ENCODE data around the gene TMTC1.

TMTC1 gene

GRCh38 chr12:29572938-29573337, 210.8 kb downstream of the TMTC1 start:
- Histone ChIP-seq H3K27me3 (ENCODE audit: control insufficient read depth, insufficient read depth, low read length) (no peaks in the 10 kb centered on the region), H3K9me3 (ENCODE audit: control insufficient read depth, insufficient read depth, low read length) (no peaks in the 10 kb centered on the region), H3K9ac (ENCODE audit: low read depth, low read length) (no peak overlapping the region), H3K4me3 (ENCODE audit: low read depth, low read length) (no peak overlapping the region), H3K36me3 (ENCODE audit: control insufficient read depth, insufficient read depth, low read length) (peaks cover 7% of the 10 kb centered on the region), H3K27ac (ENCODE audit: low read depth, low read length) (no peak overlapping the region), H3K4me1 (ENCODE audit: control insufficient read depth, insufficient read depth, low read length) (no peaks in the 10 kb centered on the region)

GRCh38 chr12:29572464-29572863, 211.3 kb downstream of the TMTC1 start:
- Histone ChIP-seq H3K9me3 (ENCODE audit: control insufficient read depth, insufficient read depth, low read length) (no peaks in the 10 kb centered on the region), H3K4me3 (ENCODE audit: low read depth, low read length) (no peak overlapping the region), H3K4me1 (ENCODE audit: control insufficient read depth, insufficient read depth, low read length) (no peaks in the 10 kb centered on the region), H3K36me3 (ENCODE audit: control insufficient read depth, insufficient read depth, low read length) (peaks cover 7% of the 10 kb centered on the region), H3K27ac (ENCODE audit: low read depth, low read length) (no peak overlapping the region), H3K27me3 (ENCODE audit: control insufficient read depth, insufficient read depth, low read length) (no peaks in the 10 kb centered on the region), H3K9ac (ENCODE audit: low read depth, low read length) (no peak overlapping the region)

GRCh38 chr12:29569132-29569757, 214.5 kb downstream of the TMTC1 start:
- H3K9ac ChIP-seq (ENCODE audit: low read depth, low read length), result no peak overlapping the region
- H3K36me3 ChIP-seq (ENCODE audit: control insufficient read depth, insufficient read depth, low read length), result peaks cover 9% of the 10 kb centered on the region
- H3K9me3 ChIP-seq (ENCODE audit: control insufficient read depth, insufficient read depth, low read length), result no peaks in the 10 kb centered on the region; the same call in 1 of the 2 replicates
- H3K4me1 ChIP-seq (ENCODE audit: control insufficient read depth, insufficient read depth, low read length), result peaks cover 4% of the 10 kb centered on the region
- H3K27me3 ChIP-seq (ENCODE audit: control insufficient read depth, insufficient read depth, low read length), result no peaks in the 10 kb centered on the region
- H3K4me3 ChIP-seq (ENCODE audit: low read depth, low read length), result no peak overlapping the region
- no peak overlapping the region for H3K27ac ChIP-seq (ENCODE audit: low read depth, low read length)

- no peak overlapping the region for H3K4me3 ChIP-seq (ENCODE audit: low read depth, low read length)
- no peaks in the 10 kb centered on the region; the same call in 1 of the 2 replicates for H3K9me3 ChIP-seq (ENCODE audit: control insufficient read depth, insufficient read depth, low read length)
- peaks cover 3% of the 10 kb centered on the region; the same call in 1 of the 2 replicates for H3K36me3 ChIP-seq (ENCODE audit: control insufficient read depth, insufficient read depth, low read length)
- H3K27ac ChIP-seq (ENCODE audit: low read depth, low read length), result no peak overlapping the region
- H3K9ac ChIP-seq (ENCODE audit: low read depth, low read length), result no peak overlapping the region
- H3K4me1 ChIP-seq (ENCODE audit: control insufficient read depth, insufficient read depth, low read length), result peaks cover 4% of the 10 kb centered on the region
- no peaks in the 10 kb centered on the region for H3K27me3 ChIP-seq (ENCODE audit: control insufficient read depth, insufficient read depth, low read length)
Measured at GRCh38 chr12:29566441-29566840, 217.3 kb downstream of the TMTC1 start.

- Histone ChIP-seq H3K4me3 (ENCODE audit: low read depth, low read length) (no peak overlapping the region), H3K9ac (ENCODE audit: low read depth, low read length) (no peak overlapping the region), H3K27ac (ENCODE audit: low read depth, low read length) (no peak overlapping the region), H3K9me3 (ENCODE audit: control insufficient read depth, insufficient read depth, low read length) (no peaks in the 10 kb centered on the region; the same call in 1 of the 2 replicates), H3K36me3 (ENCODE audit: control insufficient read depth, insufficient read depth, low read length) (peaks cover 2% of the 10 kb centered on the region; the same call in 1 of the 2 replicates), H3K27me3 (ENCODE audit: control insufficient read depth, insufficient read depth, low read length) (no peaks in the 10 kb centered on the region), H3K4me1 (ENCODE audit: control insufficient read depth, insufficient read depth, low read length) (peaks cover 4% of the 10 kb centered on the region)
Measured at GRCh38 chr12:29565727-29566126, 218.0 kb downstream of the TMTC1 start.

GRCh38 chr12:29564925-29565324, 218.8 kb downstream of the TMTC1 start:
- H3K27ac ChIP-seq (ENCODE audit: low read depth, low read length), result no peak overlapping the region
- no peak overlapping the region for H3K4me3 ChIP-seq (ENCODE audit: low read depth, low read length)
- H3K4me1 ChIP-seq (ENCODE audit: control insufficient read depth, insufficient read depth, low read length), result peaks cover 7% of the 10 kb centered on the region
- H3K36me3 ChIP-seq (ENCODE audit: control insufficient read depth, insufficient read depth, low read length), result peaks cover 2% of the 10 kb centered on the region; the same call in 1 of the 2 replicates
- H3K9ac ChIP-seq (ENCODE audit: low read depth, low read length), result no peak overlapping the region
- no peaks in the 10 kb centered on the region for H3K27me3 ChIP-seq (ENCODE audit: control insufficient read depth, insufficient read depth, low read length)
- H3K9me3 ChIP-seq (ENCODE audit: control insufficient read depth, insufficient read depth, low read length), result no peaks in the 10 kb centered on the region; the same call in 1 of the 2 replicates

- Histone ChIP-seq H3K9me3 (ENCODE audit: control insufficient read depth, insufficient read depth, low read length) (no peaks in the 10 kb centered on the region; the same call in 1 of the 2 replicates), H3K36me3 (ENCODE audit: control insufficient read depth, insufficient read depth, low read length) (peaks cover 2% of the 10 kb centered on the region; the same call in 1 of the 2 replicates), H3K4me3 (ENCODE audit: low read depth, low read length) (no peak overlapping the region), H3K4me1 (ENCODE audit: control insufficient read depth, insufficient read depth, low read length) (peaks cover 17% of the 10 kb centered on the region), H3K27ac (ENCODE audit: low read depth, low read length) (no peak overlapping the region), H3K9ac (ENCODE audit: low read depth, low read length) (no peak overlapping the region), H3K27me3 (ENCODE audit: control insufficient read depth, insufficient read depth, low read length) (no peaks in the 10 kb centered on the region)
Measured at GRCh38 chr12:29563636-29564035, 220.1 kb downstream of the TMTC1 start.

- Histone ChIP-seq H3K4me1 (ENCODE audit: control insufficient read depth, insufficient read depth, low read length) (peaks cover 17% of the 10 kb centered on the region), H3K36me3 (ENCODE audit: control insufficient read depth, insufficient read depth, low read length) (peaks cover 2% of the 10 kb centered on the region; the same call in 1 of the 2 replicates), H3K9me3 (ENCODE audit: control insufficient read depth, insufficient read depth, low read length) (no peaks in the 10 kb centered on the region; the same call in 1 of the 2 replicates), H3K27ac (ENCODE audit: low read depth, low read length) (no peak overlapping the region), H3K27me3 (ENCODE audit: control insufficient read depth, insufficient read depth, low read length) (no peaks in the 10 kb centered on the region), H3K4me3 (ENCODE audit: low read depth, low read length) (no peak overlapping the region), H3K9ac (ENCODE audit: low read depth, low read length) (no peak overlapping the region)
Measured at GRCh38 chr12:29563071-29563470, 220.7 kb downstream of the TMTC1 start.

- Histone ChIP-seq H3K9me3 (ENCODE audit: control insufficient read depth, insufficient read depth, low read length) (no peaks in the 10 kb centered on the region; the same call in 1 of the 2 replicates), H3K4me3 (ENCODE audit: low read depth, low read length) (no peak overlapping the region), H3K27me3 (ENCODE audit: control insufficient read depth, insufficient read depth, low read length) (no peaks in the 10 kb centered on the region), H3K9ac (ENCODE audit: low read depth, low read length) (no peak overlapping the region), H3K27ac (ENCODE audit: low read depth, low read length) (no peak overlapping the region), H3K36me3 (ENCODE audit: control insufficient read depth, insufficient read depth, low read length) (peaks cover 2% of the 10 kb centered on the region; the same call in 1 of the 2 replicates), H3K4me1 (ENCODE audit: control insufficient read depth, insufficient read depth, low read length) (peaks cover 17% of the 10 kb centered on the region)
Measured at GRCh38 chr12:29562110-29562804, 221.5 kb downstream of the TMTC1 start.

GRCh38 chr12:29561664-29562071, 222.1 kb downstream of the TMTC1 start:
- Histone ChIP-seq H3K27me3 (ENCODE audit: control insufficient read depth, insufficient read depth, low read length) (no peaks in the 10 kb centered on the region), H3K36me3 (ENCODE audit: control insufficient read depth, insufficient read depth, low read length) (peaks cover 2% of the 10 kb centered on the region; the same call in 1 of the 2 replicates), H3K9me3 (ENCODE audit: control insufficient read depth, insufficient read depth, low read length) (no peaks in the 10 kb centered on the region; the same call in 1 of the 2 replicates), H3K9ac (ENCODE audit: low read depth, low read length) (no peak overlapping the region), H3K27ac (ENCODE audit: low read depth, low read length) (no peak overlapping the region), H3K4me1 (ENCODE audit: control insufficient read depth, insufficient read depth, low read length) (peaks cover 17% of the 10 kb centered on the region), H3K4me3 (ENCODE audit: low read depth, low read length) (no peak overlapping the region)

- no peaks in the 10 kb centered on the region for H3K27me3 ChIP-seq (ENCODE audit: control insufficient read depth, insufficient read depth, low read length)
- no peaks in the 10 kb centered on the region for H3K9me3 ChIP-seq (ENCODE audit: control insufficient read depth, insufficient read depth, low read length)
- H3K9ac ChIP-seq (ENCODE audit: low read depth, low read length), result no peak overlapping the region
- no peaks in the 10 kb centered on the region for H3K36me3 ChIP-seq (ENCODE audit: control insufficient read depth, insufficient read depth, low read length)
- H3K4me1 ChIP-seq (ENCODE audit: control insufficient read depth, insufficient read depth, low read length), result peaks cover 13% of the 10 kb centered on the region
- H3K27ac ChIP-seq (ENCODE audit: low read depth, low read length), result no peak overlapping the region
- no peak overlapping the region for H3K4me3 ChIP-seq (ENCODE audit: low read depth, low read length)
Measured at GRCh38 chr12:29559198-29559597, 224.5 kb downstream of the TMTC1 start.

All from HUES48 (cell line).